ENCODE data around the gene LRIT3.
"Not testable (repeated sequence)": the region's sequence is repeated elsewhere in the genome, so short reads cannot be mapped to it uniquely, and the experiment has no call there.

The LRIT3 gene

DNA sequence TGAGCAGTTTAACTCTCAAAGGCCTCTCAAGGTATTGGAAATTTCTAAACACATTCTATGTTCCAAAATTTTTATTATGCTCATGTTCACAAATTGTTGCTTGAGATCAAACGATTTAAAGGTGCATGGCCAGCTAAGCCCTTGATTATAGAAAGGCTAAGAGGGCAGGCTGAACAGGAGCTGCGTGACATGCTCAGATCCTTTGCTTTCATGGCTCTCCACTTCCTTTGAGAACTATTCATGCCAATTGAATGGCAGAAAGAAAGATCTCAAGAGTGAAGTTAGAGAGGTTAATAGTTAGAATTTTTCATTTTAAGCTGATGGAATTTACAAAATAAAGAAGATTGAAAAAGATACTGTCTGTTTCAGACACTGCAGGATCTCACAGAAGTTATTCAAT, 594 bp downstream of the LRIT3 start:
- Histone ChIP-seq H3K27ac (no peak overlapping the region), H3K4me3 (no peak overlapping the region)
- TF ChIP-seq, protein P1, sequence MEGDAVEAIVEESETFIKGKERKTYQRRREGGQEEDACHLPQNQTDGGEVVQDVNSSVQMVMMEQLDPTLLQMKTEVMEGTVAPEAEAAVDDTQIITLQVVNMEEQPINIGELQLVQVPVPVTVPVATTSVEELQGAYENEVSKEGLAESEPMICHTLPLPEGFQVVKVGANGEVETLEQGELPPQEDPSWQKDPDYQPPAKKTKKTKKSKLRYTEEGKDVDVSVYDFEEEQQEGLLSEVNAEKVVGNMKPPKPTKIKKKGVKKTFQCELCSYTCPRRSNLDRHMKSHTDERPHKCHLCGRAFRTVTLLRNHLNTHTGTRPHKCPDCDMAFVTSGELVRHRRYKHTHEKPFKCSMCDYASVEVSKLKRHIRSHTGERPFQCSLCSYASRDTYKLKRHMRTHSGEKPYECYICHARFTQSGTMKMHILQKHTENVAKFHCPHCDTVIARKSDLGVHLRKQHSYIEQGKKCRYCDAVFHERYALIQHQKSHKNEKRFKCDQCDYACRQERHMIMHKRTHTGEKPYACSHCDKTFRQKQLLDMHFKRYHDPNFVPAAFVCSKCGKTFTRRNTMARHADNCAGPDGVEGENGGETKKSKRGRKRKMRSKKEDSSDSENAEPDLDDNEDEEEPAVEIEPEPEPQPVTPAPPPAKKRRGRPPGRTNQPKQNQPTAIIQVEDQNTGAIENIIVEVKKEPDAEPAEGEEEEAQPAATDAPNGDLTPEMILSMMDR (IDR thresholded peaks at IDR 0.05) = no peak
- DNase-seq (ENCODE audit: low spot score) = no peak

DNA sequence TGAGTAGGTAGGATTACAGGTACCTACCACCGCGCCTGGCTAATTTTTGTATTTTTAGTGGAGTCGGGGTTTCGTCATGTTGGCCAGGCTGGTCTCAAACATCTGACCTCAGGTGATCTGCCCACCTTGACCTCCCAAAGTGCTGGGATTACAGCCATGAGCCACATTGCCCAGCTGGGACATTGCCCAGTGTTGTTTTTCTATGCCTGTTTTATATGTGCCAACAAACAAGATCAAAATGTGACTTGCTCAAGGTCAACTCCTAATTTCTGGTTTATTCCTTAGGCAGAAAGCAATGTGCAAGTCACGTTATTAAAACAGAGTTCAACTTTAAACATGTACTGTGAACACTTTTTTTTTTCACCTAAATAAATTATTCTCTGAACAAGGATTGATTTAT, 2.7 kb downstream of the LRIT3 start:
- DNase-seq (ENCODE audit: low spot score) = no peak
- H3K4me3 ChIP-seq = no peak overlapping the region
- TF ChIP-seq, protein P1 (IDR thresholded peaks at IDR 0.05) = no peak
- H3K27ac ChIP-seq = no peak overlapping the region

DNA sequence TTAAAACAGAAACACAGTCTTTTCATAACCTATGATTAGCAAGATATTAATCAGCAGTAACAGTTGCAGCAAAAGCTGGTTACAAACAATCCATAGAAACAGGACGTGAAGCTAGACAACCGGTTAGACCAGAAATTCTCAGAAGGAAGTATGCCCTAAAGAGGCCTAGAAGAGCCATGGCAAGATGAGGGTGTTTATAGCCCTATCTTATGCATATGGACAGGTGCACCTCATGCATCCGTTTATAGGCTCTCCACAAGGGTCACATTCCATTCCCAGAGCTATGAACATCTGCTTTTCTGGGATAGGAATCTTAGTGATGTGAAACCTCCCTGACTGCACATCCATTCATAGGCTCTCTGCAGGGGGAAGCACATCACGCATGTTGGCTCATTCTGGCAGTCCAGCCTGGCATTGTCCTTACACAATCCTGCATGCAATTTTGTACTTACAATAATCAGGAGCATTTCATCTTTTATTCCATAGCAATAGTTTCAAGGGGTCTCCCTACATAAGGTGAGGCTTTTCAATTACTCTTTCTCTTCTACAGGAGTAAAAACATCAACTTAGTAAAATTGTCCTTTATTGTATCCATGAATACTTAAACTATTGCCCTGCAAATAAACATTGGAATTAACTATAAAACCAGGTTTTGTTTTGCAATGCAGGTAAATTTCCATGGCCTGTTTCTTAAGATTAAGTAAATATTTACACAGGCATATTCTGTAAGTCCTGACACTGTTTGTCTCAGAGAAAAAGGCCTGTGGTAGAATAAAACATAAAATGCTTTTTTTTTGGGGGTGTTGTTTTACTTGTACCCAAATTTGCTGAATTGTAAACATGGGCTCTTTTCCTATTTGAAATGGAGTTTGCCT, 11.8 kb downstream of the LRIT3 start:
- DNase-seq (ENCODE audit: low spot score); H3K4me3 ChIP-seq; H3K27ac ChIP-seq: not testable (repeated sequence)

DNA sequence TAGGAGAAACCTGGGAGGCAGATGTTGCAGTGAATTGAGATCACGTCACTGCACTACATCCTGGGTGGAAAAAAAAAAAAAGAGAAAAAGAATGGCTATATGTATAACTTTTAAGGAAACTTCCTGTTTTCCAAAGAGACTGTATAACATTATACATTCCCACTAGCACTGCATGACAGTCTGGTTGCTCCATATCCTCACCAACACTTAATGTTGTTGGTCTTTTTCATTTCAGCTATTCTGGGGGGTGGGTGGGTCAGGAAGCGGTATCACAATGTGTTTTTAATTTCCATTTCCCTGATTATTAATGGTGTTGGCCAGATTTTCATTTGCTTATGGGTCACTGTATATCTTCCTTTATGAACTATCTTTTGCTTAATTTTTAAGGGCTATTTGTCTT, 13.4 kb downstream of the LRIT3 start:
- no peak overlapping the region for H3K4me3 ChIP-seq
- DNase-seq (ENCODE audit: low spot score) = no peak
- TF ChIP-seq, protein P1 (IDR thresholded peaks at IDR 0.05) = no peak
- H3K27ac ChIP-seq = no peak overlapping the region

DNA sequence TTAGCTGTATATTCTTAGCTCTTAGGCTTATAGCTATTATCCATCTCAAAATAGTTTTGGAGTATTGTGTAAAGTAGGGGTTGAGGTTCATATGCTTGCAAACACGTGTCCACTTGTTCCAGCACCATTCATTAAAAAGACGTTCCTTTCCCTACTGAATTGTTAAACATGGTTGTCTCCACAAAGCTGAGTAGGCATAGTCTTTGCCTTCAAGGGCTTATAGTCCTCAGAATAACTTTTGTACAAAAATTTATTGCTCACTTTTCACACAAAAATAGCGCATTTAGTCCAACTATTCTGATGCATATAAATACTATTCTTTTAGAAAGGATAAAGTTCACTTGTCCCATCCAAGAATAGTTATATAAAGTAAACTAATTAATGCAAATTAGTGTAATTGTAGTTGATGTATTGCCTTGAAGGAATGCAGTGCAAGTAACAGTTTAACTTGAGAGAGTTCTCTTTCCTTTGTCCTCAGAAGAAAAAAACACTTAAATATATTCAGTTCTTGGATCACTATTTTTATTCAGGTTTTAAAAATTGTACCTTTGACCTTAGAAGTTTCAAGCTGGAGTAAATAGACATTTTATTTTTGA, 14.1 kb downstream of the LRIT3 start:
- Histone ChIP-seq H3K27ac (no peak overlapping the region), H3K4me3 (no peak overlapping the region)
- TF ChIP-seq, protein P1 (IDR thresholded peaks at IDR 0.05) = no peak
- DNase-seq (ENCODE audit: low spot score) = no peak

DNA sequence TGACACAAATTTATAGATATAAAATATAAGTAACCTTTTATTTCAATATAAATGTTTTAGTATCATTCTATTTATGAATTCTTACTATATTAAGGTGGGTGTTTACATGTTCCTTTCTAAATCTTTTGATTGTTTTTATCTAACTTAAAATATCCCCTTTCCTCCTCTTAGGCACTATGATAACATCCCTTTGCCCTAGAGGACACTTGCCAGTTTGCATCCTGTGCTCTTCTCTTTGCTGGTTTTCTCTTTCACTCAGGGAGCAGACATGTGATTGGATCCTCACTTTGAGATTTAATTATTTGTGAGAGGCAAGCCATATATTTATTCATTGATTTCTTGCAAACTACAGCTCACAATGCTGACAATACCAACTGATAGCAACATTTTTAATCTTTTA, 16.2 kb downstream of the LRIT3 start:
- TF ChIP-seq, protein P1 (IDR thresholded peaks at IDR 0.05) = no peak
- no peak overlapping the region for H3K27ac ChIP-seq
- H3K4me3 ChIP-seq = no peak overlapping the region
- DNase-seq (ENCODE audit: low spot score) = no peak

DNA sequence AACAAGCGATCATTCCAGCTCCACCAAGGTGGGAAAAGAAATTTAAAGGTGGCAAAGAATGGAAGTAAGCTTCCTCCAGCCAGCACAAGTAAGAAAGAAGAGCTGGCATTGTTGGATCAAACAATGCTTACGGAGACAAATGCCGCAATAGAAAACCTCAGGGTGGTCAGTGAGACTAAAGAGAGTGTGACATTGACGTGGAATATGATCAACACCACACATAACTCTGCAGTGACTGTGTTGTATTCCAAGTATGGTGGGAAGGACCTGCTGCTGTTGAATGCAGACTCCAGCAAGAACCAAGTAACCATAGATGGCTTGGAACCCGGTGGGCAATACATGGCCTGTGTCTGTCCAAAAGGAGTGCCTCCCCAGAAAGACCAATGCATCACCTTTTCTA, 22.2 kb downstream of the LRIT3 start:
- H3K4me3 ChIP-seq = no peak overlapping the region
- no peak overlapping the region for H3K27ac ChIP-seq
- DNase-seq (ENCODE audit: low spot score) = no peak
- TF ChIP-seq, protein P1 (IDR thresholded peaks at IDR 0.05) = no peak

Measured in coronary artery (tissue), 2 donors.